ENCODE measurements around the gene KRTAP4-7.
"Not testable (repeated sequence)": the region's sequence is repeated elsewhere in the genome, so short reads cannot be mapped to it uniquely, and the experiment has no call there.

KRTAP4-7 gene

DNA sequence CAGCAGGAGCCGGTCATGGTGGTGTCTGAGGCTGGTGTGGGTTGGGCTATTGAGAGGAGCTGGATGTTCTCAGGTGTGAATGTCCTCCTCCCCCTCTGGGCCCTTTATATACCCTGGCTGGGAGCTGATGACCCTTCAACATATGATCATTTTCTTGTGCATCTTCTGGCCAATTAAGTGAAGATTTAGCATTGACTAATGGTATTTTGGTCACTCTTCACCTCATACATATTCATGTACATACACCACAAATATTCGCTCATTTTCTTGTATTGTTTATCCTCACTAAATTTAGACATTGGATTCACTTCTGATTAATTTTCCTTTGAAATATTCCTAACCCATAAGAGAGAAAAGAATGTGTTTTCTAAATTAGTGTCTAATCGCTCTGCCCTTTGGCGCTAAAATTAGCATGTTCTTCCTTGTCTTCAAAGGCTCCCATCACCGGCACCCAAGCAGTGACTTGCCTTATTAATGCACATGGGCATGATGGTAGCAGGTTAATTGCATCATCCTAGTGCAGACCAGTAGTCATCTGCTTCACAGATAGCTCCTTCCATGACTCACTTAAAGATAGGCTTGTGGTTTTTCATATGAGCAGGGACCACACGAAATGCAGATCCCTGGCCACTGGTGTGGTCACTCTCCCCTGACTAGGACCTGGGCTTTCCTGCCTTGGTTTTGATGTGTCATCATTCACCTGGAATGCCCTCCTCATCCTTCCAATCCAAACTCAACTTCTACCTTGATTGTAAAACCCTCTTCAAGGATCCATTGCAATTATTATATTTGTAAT lies 17.9 kb upstream of the KRTAP4-7 start, which contains the start of gene KRTAP2-4:
Gene KRTAP2-4, minus strand, starts transcription at position 51 of the 796 bp plus-strand sequence. Its CDS starts 34 bp downstream, at position 17.
- DNase-seq, result no peak

DNA sequence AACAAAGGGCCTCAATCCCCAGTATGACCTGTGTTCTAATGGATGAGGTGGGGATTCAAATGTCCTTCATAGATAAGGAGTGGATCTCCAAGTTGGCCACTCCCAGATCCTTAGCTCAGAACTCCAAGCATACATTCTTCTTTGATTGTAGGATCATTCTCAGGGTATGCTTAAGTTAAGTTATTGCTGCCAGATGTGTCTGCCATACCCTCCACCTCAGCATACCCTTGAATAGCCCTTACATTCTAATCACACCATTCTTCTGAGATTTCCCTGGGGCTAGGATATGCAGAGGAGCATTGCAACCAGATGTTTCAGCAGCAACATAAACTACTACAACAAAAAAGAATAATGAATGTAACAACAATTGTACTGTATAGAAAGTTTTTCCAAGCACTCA lies 16.7 kb upstream of the KRTAP4-7 start:
- no peak for DNase-seq

DNA sequence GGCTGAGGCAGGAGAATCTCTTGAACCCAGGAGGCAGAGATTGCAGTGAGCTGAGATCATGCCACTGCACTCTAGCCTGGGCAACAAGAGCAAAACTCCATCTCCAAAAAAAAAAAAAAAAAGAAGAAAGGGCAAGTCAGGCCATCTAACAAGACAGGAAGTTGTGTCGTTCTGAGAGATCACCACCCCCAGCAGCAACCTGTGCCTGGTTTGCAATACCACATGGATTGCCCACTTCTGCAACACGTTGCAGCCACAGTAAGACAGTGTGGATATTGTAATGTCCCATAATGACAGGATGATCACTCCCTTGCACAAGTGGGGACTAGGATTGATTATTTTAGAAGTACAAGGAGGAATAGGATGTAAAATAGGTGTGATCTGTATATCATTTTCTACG lies 14.9 kb upstream of the KRTAP4-7 start:
- DNase-seq, result no peak

DNA sequence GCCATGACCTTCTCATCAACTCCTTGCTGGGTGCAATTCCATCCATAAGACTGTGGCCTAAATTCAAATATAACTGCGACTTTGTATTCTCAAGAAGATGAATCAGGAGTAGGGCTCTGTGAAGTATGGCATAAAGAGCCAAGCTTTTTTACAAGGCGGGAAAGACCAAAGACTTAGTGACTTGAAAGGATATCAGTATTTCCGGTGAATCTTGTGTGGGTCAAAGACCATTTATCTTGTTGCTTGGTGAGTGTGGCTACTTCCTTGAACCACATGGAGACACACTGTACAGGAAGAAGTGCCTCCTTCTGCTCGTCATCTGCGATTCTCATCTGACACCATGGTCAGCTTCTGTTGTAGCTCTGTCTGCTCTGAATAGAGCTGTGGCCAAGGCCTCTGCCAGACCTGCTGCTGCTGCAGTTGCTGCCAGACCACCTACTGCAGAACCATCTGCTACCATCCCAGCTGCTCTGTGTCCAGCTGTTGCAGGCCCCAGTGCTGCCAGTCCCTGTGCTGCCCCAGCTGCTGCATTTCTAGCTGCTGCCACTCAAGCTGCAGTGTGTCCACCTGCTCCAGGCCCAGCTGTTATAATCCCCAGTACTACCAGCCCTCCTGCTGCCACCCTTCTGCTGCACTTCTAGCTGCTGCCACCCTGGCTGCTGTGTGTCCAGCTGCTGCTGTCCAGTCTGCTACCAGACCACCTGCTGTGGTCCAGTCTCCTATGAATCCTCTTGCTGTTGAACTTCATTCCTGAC lies 12.2 kb upstream of the KRTAP4-7 start:
- no peak for DNase-seq

DNA sequence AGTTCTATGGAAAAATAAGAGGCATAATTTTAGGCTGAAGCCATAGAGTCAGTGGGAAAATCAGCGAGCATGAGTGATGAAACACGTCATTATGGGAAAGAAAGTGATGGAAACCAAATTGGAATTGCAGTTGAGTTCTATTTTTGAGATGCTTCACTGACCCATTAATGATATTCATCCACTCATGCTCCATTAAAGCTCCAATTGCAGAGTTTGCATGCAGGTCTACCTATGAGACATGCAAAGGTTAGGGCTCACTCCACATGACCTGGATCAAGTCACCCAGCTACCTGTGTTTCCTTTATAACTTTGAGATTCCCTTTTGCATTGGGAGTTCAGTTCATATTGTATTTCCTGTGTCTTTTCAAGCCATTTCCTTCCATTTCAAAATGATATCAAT lies 10.3 kb upstream of the KRTAP4-7 start:
- DNase-seq, result no peak

DNA sequence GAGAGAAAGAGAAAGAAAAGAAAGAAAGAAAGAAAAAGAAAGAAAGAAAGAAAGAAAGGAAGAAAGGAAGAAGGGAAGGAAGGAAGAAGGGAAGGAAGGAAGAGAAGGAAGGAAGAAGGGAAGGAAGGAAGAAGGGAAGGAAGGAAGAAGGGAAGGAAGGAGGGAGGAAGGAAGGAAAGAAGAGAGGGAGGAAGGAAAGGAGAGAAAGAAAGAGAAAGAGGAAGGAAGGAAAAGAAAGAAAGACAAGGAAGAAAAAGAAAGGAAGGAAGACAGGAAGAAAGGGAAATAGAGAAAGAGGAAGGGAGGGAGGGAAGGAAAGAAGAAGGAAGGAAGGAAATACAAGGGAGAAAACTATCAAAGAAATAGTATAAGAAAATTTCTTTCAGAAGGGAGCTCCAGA lies 7.2 kb upstream of the KRTAP4-7 start:
- no peak for DNase-seq

DNA sequence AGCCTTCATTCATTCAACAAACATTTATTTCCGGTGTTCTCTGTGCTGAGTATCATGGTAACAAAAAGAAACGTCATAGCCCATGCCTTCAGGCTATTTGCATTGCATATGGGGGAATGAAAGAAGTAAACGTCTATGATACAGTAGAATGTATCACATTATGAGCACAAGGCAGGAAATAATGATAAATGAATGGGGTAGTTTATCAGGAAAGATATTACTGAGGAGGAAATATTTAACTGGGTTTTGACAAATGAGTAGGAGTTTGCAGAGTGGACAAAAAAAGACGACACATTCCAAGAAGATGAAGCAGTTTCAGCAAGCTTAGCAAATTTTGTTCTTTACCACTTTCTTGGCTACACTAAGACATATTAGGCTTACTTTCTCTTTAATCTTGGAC lies 1.3 kb upstream of the KRTAP4-7 start:
- DNase-seq, result no peak

GRCh38 chr17:41083427-41083826 lies 523 bp upstream of the KRTAP4-7 start:
- not testable (repeated sequence) for DNase-seq

- not testable (repeated sequence) for DNase-seq
Observed at GRCh38 chr17:41088760-41089352, 4.9 kb downstream of the KRTAP4-7 start.

- no peak for DNase-seq
Observed at GRCh38 chr17:41096055-41096454, 12.1 kb downstream of the KRTAP4-7 start.

- no peak for DNase-seq
Observed at GRCh38 chr17:41098042-41098441, 14.1 kb downstream of the KRTAP4-7 start, which contains the start of gene KRTAP4-8. KRTAP4-8 (minus strand) TSS chr17:41098142; CDS start chr17:41098084, 58 bp downstream.

- DNase-seq, result no peak
Observed at GRCh38 chr17:41098481-41098880, 14.5 kb downstream of the KRTAP4-7 start.

DNA sequence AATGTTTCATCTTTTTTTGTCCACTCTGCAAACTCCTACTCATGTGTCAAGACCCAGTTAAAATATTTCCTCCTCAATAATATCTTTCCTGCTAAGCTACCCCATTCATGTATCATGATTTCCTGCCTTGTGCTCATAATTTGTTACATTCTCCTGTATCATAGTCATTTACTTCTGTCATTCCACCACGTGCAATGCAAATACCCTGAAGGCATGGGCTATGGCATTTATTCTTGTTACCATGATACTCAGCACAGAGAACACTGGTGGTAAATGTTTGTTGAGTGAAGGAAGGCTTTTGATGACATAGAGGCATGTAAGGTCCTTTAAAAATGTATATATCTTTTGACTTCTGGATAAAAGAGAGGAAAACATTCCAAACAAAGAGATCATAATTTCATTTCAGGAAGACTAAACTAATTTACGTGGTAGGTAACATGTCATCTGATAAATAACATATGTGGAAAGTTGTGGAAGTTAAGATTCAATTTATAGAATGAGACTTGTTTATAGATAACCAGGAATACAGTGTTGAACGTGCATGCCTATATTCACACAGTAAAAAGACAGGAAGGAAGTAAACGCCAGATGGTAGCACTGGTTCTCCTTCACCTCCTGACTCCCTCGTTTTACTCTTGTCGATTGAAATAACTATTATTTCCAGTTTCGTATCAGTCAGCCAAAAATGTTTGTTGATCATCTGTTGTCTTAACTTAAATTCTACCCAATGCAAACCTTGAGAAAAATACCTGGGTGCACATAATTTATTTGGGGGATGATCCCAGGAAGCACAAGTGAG lies 15.9 kb downstream of the KRTAP4-7 start:
- not testable (repeated sequence) for DNase-seq

GRCh38 chr17:41101586-41102259 lies 17.8 kb downstream of the KRTAP4-7 start, which contains the start of gene KRTAP4-16:
KRTAP4-16 (minus strand) TSS chr17:41102209; CDS start chr17:41102209, 0 bp downstream.
- no peak for DNase-seq

DNA sequence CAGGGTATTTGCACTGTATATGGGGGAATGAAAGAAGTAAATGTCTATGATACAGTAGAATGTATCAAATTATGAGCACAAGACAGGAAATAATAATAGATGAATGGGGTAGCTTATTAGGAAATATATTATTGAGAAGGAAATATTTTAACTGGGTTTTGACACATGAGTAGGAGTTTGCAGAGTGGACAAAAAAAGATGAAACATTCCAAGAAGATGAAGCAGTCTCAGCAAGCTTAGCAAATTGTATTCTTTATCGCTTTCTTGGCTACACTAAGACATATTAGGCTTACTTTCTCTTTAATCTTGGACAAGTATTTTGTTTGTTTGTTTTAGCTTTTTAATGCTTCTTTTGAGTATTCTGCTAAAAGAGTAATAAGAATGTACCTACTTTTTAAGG lies 19.9 kb downstream of the KRTAP4-7 start:
- DNase-seq, result no peak

GRCh38 chr17:41104386-41105038 lies 20.6 kb downstream of the KRTAP4-7 start:
- DNase-seq, result not testable (repeated sequence)

DNA sequence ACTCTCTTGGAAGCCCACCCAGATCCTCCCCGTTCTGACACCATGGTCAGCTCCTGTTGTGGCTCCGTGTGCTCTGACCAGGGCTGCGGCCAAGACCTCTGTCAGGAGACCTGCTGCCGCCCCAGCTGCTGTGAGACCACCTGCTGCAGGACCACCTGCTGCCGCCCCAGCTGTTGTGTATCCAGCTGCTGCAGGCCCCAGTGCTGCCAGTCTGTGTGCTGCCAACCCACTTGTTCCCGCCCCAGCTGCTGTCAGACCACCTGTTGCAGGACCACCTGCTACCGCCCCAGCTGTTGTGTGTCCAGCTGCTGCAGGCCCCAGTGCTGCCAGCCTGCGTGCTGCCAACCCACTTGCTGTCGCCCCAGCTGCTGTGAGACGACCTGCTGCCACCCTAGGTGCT lies 21.4 kb downstream of the KRTAP4-7 start, which contains the start of gene KRTAP4-9:
Gene KRTAP4-9, plus strand, starts transcription at position 43 of the 400 bp plus-strand sequence. Its CDS starts 0 bp downstream, at position 43.
- DNase-seq, result not testable (repeated sequence)

- no peak for DNase-seq
Observed at GRCh38 chr17:41107941-41108450, 24.0 kb downstream of the KRTAP4-7 start.

- DNase-seq, result not testable (repeated sequence)
Observed at GRCh38 chr17:41108728-41109386, 24.9 kb downstream of the KRTAP4-7 start.

- DNase-seq, result no peak
Observed at GRCh38 chr17:41111151-41111885, 27.4 kb downstream of the KRTAP4-7 start.
